ENCODE data around the gene AFF2.

AFF2 gene

DNA sequence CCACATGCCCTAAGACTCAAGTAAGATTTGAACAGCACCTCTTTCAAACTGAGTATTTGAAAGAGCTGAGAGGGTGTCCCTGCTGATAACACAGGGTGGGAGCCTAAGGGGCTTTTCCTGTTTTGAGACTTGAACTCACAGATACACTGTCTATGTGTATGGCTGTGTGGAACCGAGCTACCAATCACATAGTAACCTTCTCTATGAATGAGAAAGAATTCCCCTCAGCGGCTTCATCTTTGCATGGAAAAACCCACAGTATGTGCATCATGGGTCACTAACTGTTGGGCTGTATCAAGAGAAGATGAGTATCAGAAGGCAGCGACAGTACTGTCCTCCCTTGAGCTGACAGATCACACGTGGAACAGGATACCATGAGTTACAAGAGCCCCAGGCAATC is 336.3 kb downstream of the AFF2 start:
- no peak overlapping the region for H3K4me3 ChIP-seq (ENCODE audit: low read depth, low read length)
- H3K9me3 ChIP-seq = no peaks in the 10 kb centered on the region
- TF ChIP-seq, protein P1, sequence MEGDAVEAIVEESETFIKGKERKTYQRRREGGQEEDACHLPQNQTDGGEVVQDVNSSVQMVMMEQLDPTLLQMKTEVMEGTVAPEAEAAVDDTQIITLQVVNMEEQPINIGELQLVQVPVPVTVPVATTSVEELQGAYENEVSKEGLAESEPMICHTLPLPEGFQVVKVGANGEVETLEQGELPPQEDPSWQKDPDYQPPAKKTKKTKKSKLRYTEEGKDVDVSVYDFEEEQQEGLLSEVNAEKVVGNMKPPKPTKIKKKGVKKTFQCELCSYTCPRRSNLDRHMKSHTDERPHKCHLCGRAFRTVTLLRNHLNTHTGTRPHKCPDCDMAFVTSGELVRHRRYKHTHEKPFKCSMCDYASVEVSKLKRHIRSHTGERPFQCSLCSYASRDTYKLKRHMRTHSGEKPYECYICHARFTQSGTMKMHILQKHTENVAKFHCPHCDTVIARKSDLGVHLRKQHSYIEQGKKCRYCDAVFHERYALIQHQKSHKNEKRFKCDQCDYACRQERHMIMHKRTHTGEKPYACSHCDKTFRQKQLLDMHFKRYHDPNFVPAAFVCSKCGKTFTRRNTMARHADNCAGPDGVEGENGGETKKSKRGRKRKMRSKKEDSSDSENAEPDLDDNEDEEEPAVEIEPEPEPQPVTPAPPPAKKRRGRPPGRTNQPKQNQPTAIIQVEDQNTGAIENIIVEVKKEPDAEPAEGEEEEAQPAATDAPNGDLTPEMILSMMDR (IDR thresholded peaks at IDR 0.05; ENCODE audit: low read depth, low read length) = no peak
- H3K27me3 ChIP-seq = no peaks in the 10 kb centered on the region
- no peaks in the 10 kb centered on the region for H3K36me3 ChIP-seq
- no peaks in the 10 kb centered on the region for H3K4me1 ChIP-seq
- no peak for DNase-seq

DNA sequence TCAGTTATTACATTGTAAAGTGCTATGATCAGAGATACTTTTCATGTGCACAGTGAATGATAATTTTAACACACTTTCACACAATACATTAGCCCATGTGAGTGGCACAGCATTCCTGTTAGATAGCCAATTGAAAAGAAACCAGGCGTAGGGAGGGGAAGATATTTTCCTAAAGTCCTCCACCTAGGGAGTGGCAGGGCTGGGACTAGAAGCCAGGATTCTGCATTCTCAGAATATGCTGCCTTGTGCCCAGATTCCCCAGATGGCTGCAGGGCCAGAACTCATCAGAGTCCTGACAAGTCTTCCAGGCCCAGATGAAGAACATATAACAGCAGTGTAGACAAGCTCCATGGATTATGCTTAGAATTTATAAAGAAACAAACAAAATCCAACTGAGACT is 350.2 kb downstream of the AFF2 start:
- no peak overlapping the region for H3K4me3 ChIP-seq (ENCODE audit: low read depth, low read length)
- H3K4me1 ChIP-seq = no peaks in the 10 kb centered on the region
- H3K9me3 ChIP-seq = no peaks in the 10 kb centered on the region
- H3K36me3 ChIP-seq = no peaks in the 10 kb centered on the region
- TF ChIP-seq, protein P1 (IDR thresholded peaks at IDR 0.05; ENCODE audit: low read depth, low read length) = no peak
- no peaks in the 10 kb centered on the region for H3K27me3 ChIP-seq
- DNase-seq = no peak

DNA sequence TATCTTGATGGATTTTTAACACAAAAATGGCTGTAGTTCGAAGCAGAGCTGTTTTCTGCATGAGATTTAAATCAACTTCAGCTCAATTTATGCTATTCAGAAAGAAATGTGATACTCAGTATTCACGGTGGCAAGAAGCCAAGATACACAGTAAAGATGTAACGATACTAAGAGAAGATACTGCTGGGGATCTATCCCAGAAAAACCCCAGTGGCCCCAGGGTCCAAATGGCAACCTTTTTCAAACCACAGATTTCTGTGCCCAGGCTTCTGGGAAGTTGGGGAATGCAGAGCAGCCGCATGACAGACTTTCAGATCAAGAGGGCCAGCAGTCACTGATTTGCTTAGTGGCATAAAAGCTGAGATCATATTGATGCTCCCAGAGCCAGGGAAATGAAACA is 353.9 kb downstream of the AFF2 start:
- Histone ChIP-seq H3K36me3 (no peaks in the 10 kb centered on the region), H3K4me1 (no peaks in the 10 kb centered on the region), H3K27me3 (no peaks in the 10 kb centered on the region), H3K4me3 (ENCODE audit: low read depth, low read length) (no peak overlapping the region), H3K9me3 (no peaks in the 10 kb centered on the region)
- no peak for DNase-seq
- TF ChIP-seq, protein P1 (IDR thresholded peaks at IDR 0.05; ENCODE audit: low read depth, low read length) = no peak

DNA sequence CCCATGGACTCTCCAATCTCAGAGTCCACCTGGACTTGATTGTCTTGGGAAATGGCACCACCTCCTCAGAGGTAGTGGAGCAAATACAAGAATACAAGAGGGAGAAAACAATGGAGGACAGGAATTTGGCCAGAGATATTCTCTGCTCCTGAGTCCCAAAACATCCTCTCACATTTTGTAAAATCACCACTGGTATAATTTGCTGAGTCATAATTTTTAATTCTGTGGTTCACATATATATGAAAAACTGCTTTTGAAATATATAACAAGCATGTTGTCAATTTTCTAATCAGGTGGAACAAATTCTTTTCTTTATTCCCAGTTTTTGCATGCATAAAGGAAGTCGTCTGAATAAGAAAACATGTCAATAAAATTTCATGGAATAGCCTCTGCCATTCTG is 356.1 kb downstream of the AFF2 start:
- H3K4me1 ChIP-seq = no peaks in the 10 kb centered on the region
- TF ChIP-seq, protein P1 (IDR thresholded peaks at IDR 0.05; ENCODE audit: low read depth, low read length) = no peak
- no peak overlapping the region for H3K4me3 ChIP-seq (ENCODE audit: low read depth, low read length)
- no peaks in the 10 kb centered on the region for H3K36me3 ChIP-seq
- H3K9me3 ChIP-seq = no peaks in the 10 kb centered on the region
- no peaks in the 10 kb centered on the region for H3K27me3 ChIP-seq
- no peak for DNase-seq

DNA sequence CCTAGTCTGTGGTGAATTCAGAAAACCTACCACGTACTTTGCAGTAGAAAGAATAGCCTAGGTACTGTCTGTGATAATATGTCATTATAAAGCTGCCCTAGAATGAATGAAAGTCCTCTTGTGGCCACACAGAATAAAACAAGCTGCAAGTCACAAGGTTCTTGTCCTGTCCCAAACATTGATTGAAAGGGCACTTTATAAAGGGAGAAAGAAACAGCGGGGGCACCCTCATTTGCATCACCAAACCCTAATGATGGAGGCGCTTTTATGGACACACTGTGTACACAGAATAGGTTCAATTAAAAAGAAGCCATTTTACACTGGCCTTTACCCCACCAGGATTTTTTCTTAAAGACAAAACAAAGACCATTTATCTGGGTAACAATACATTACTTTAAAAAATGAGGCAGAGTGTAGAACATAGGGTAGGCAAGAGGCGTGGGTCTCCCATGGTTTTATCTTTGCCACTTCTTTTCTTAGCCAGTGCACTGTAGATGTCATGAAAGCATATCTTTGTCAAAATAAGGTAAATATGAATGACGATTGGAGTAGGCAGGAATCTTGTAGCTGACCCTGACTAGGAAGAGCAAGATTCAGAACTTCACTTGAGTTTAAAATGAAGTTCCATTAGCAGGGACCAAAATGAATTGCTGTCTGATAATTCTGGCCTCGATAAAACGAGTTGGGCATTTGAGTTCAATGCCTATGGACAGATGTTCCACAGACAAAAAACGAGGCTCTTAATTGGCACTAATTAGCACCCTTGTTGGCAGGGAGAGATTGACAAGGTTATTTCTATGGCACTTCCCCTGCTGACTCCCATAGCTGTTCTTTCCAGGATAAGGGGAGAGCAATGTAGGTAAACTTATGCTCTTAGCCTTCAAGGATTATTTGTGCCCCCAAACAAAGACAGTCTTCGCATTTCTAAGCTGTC is 365.1 kb downstream of the AFF2 start:
- H3K4me3 ChIP-seq (ENCODE audit: low read depth, low read length) = no peak overlapping the region
- DNase-seq = no peak
- H3K27me3 ChIP-seq = no peaks in the 10 kb centered on the region
- no peaks in the 10 kb centered on the region for H3K4me1 ChIP-seq
- TF ChIP-seq, protein P1 (IDR thresholded peaks at IDR 0.05; ENCODE audit: low read depth, low read length) = no peak
- no peaks in the 10 kb centered on the region for H3K36me3 ChIP-seq
- no peaks in the 10 kb centered on the region for H3K9me3 ChIP-seq

DNA sequence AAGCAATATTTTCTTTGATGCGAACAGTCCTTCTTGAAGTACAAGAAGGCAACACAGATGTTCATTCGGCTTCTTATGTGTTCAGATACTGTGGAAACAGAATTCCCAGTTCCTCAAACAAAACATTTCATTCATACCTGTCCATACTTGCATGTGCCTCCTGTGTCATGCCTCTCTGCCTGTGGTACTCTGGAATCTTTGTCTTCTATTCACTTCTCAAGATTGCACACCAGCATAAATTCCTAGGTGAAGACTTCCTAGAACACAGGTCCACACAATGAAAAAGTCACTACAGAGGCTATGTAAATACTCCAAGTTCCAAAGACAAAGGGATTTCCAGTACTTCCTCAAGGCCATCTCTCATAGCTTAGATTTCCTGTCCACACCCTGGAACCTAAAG is 367.2 kb downstream of the AFF2 start:
- TF ChIP-seq, protein P1 (IDR thresholded peaks at IDR 0.05; ENCODE audit: low read depth, low read length) = no peak
- H3K27me3 ChIP-seq = no peaks in the 10 kb centered on the region
- H3K9me3 ChIP-seq = no peaks in the 10 kb centered on the region
- no peaks in the 10 kb centered on the region for H3K4me1 ChIP-seq
- H3K36me3 ChIP-seq = no peaks in the 10 kb centered on the region
- H3K4me3 ChIP-seq (ENCODE audit: low read depth, low read length) = no peak overlapping the region
- no peak for DNase-seq
